Neural cell (in vitro differentiated cells): ENCODE results near the gene ISG15. TPM values are rescaled to one million over a fixed set of nuclear protein-coding genes. Genes with fewer than 3 reads are reported as not detected.

Experiments used
- H2AFZ ChIP-seq: fragments of 200-600, 300-800 bp; sonication (generic), shearing (Covaris generic); 2 replicates; pipeline ENCODE4 v1.6.0; 2014; ENCODE audit warnings: low read depth, mild to moderate bottlenecking, antibody characterized with exemption, low read length, moderate library complexity
- H3F3A ChIP-seq: fragments of 200-600 bp; shearing (Covaris generic); 2 replicates; pipeline ENCODE4 v1.6.1; 2016; ENCODE audit warnings: mild to moderate bottlenecking, moderate library complexity, mixed read lengths, antibody characterized with exemption, low read length; ENCODE audit not compliant: insufficient read depth, poor library complexity, severe bottlenecking
- H3K27ac ChIP-seq: fragments of 200-600, 300-800 bp; sonication (generic), shearing (Covaris generic); 2 replicates; pipeline ENCODE4 v1.5.1; 2014; ENCODE audit warnings: mild to moderate bottlenecking, low read length, moderate library complexity
- H3K27me3 ChIP-seq: fragments of 300-800, 200-600 bp; sonication (generic), shearing (Covaris generic); 2 replicates; pipeline ENCODE4 v1.6.0; 2014; ENCODE audit warnings: mild to moderate bottlenecking, low read depth, low read length, moderate library complexity; ENCODE audit not compliant: insufficient read depth
- H3K36me3 ChIP-seq: fragments of 300-800, 200-600 bp; sonication (generic), shearing (Covaris generic); 2 replicates; pipeline ENCODE4 v1.5.1; 2014; ENCODE audit warnings: mild to moderate bottlenecking, antibody characterized with exemption, low read length, moderate library complexity; ENCODE audit not compliant: insufficient read depth
- H3K4me2 ChIP-seq: fragments of 300-800, 200-600 bp; sonication (generic), shearing (Covaris generic); 2 replicates; pipeline ENCODE4 v1.6.0; 2014; ENCODE audit warnings: mild to moderate bottlenecking, low read length
- H3K4me3 ChIP-seq: fragments of 300-800, 200-600 bp; sonication (generic), shearing (Covaris generic); 2 replicates; pipeline ENCODE4 v1.5.1; 2014; ENCODE audit warnings: mild to moderate bottlenecking, low read length, moderate library complexity
- H3K79me2 ChIP-seq: fragments of 200-600 bp; shearing (Covaris generic); replicated peaks from 2 replicates; pipeline ENCODE4 v1.6.0; 2014; ENCODE audit warnings: mild to moderate bottlenecking, low read length, moderate library complexity; ENCODE audit not compliant: insufficient read depth
- H3K9ac ChIP-seq: fragments of 300-800, 200-600 bp; sonication (generic), shearing (Covaris generic); 2 replicates; pipeline ENCODE4 v1.6.1; 2016; ENCODE audit warnings: mild to moderate bottlenecking, low read length, mixed read lengths
- H3K9me2 ChIP-seq: fragments of 200-600 bp; shearing (Covaris generic); 2 replicates; pipeline ENCODE4 v1.6.1; 2016; ENCODE audit warnings: mild to moderate bottlenecking, low read length, mixed read lengths; ENCODE audit not compliant: insufficient read depth
- H3K9me3 ChIP-seq: fragments of 200-600, 300-800 bp; sonication (generic), shearing (Covaris generic); 2 replicates; pipeline ENCODE4 v1.6.1; 2016; ENCODE audit warnings: mild to moderate bottlenecking, mixed run types, low read length, moderate library complexity, mixed read lengths
- H4K20me1 ChIP-seq: fragments of 200-600 bp; shearing (Covaris generic); 2 replicates; pipeline ENCODE4 v1.6.1; 2016; ENCODE audit warnings: mild to moderate bottlenecking, mixed run types; ENCODE audit not compliant: insufficient read depth
- CTCF ChIP-seq: fragments of 450-650 bp; IDR thresholded peaks from 2 replicates; pipeline ENCODE4 v1.5.1; 2014; ENCODE audit warnings: antibody characterized with exemption, mild to moderate bottlenecking, moderate library complexity; ENCODE audit not compliant: poor library complexity, severe bottlenecking
- EP300 ChIP-seq: fragments of 450-650 bp; conservative IDR thresholded peaks from 2 replicates; pipeline ENCODE4 v1.6.1; 2014; ENCODE audit warnings: antibody characterized with exemption, mild to moderate bottlenecking, moderate library complexity; ENCODE audit not compliant: poor library complexity, severe bottlenecking
- EZH2 ChIP-seq: fragments of 200-600, 300-800 bp; shearing (Covaris generic), sonication (generic); IDR thresholded peaks from 2 replicates; pipeline ENCODE4 v1.6.1; 2014; ENCODE audit warnings: antibody characterized with exemption, low read length, borderline replicate concordance, mild to moderate bottlenecking; ENCODE audit not compliant: insufficient read depth, poor library complexity, severe bottlenecking
- MXI1 ChIP-seq: fragments of 450-650 bp; conservative IDR thresholded peaks from 2 replicates; pipeline ENCODE4 v1.6.1; 2014; ENCODE audit warnings: antibody characterized with exemption, mild to moderate bottlenecking; ENCODE audit not compliant: poor library complexity, severe bottlenecking
- POLR2AphosphoS5 ChIP-seq: IDR thresholded peaks from 2 replicates; pipeline ENCODE4 v1.6.1; 2012
- RAD21 ChIP-seq: fragments of 450-650 bp; conservative IDR thresholded peaks from 2 replicates; pipeline ENCODE4 v1.6.1; 2014; ENCODE audit warnings: antibody characterized with exemption, mild to moderate bottlenecking, moderate library complexity
- REST ChIP-seq: IDR thresholded peaks from 2 replicates; pipeline ENCODE4 v1.6.1; 2012; ENCODE audit warnings: borderline replicate concordance
- SMC3 ChIP-seq: fragments of 450-650 bp; conservative IDR thresholded peaks from 2 replicates; pipeline ENCODE4 v1.6.1; 2014; ENCODE audit warnings: antibody characterized with exemption, mild to moderate bottlenecking, moderate library complexity; ENCODE audit not compliant: poor library complexity
- TAF1 ChIP-seq: IDR thresholded peaks from 2 replicates; pipeline ENCODE4 v1.6.1; 2012; ENCODE audit warnings: low read depth
- polyA plus RNA-seq: library from polyadenylated mRNA; depleted of rRNA; stranded (reverse); fragments of >200 nt; gene quantifications from 2 replicates; pipeline ENCODE4 v1.2.3, GENCODE V29; 2014

Gene ISG15
- polyA plus RNA-seq, 1 donor from 2014 or later: 8.0 TPM

DNA sequence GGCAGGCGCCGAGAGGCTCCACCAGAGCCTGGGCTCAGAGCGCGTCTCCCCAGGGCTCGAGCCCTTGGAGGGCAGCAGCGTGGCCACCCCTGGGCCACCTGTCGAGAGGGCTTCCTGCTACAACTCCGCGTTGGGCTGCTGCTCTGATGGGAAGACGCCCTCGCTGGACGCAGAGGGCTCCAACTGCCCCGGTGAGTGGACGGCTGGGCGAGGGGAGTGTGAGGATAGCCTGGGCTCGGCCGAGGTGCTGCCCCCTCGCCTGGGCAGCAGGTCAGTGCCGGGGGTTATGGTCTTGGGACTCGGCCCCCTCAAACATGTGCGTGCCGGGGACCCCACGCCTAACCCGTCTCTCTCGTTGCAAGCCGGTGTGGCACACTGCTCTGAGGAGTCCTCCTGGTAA lies 33.5 kb downstream of the ISG15 start:
- Histone ChIP-seq H3K4me3 (no peak overlapping the region), H3K79me2 (no peaks in the 10 kb centered on the region), H3K9me2 (no peaks in the 10 kb centered on the region), H3K4me2 (no peak overlapping the region), H3K9me3 (no peaks in the 10 kb centered on the region), H3K36me3 (no peaks in the 10 kb centered on the region), H4K20me1 (no peaks in the 10 kb centered on the region), H3K27me3 (no peaks in the 10 kb centered on the region), H3K9ac (no peak overlapping the region), H3F3A (no peaks in the 10 kb centered on the region), H2AFZ (no peak overlapping the region), H3K27ac (no peak overlapping the region)
- TF ChIP-seq CTCF (no peak), TAF1 (no peak), MXI1 (no peak), POLR2AphosphoS5 (no peak), EZH2 (no peak), REST (no peak), RAD21 (no peak), EP300 (no peak)

- H3K9ac ChIP-seq: no peak overlapping the region
- H4K20me1 ChIP-seq: no peaks in the 10 kb centered on the region
- no peaks in the 10 kb centered on the region for H3K27me3 ChIP-seq
- H3F3A ChIP-seq: no peaks in the 10 kb centered on the region
- TF ChIP-seq EP300 (no peak), EZH2 (no peak), POLR2AphosphoS5 (no peak)
- H3K4me3 ChIP-seq: no peak overlapping the region
- no peaks in the 10 kb centered on the region for H3K9me3 ChIP-seq
- no peaks in the 10 kb centered on the region for H3K9me2 ChIP-seq
- no peak overlapping the region for H2AFZ ChIP-seq
- H3K36me3 ChIP-seq: no peaks in the 10 kb centered on the region
- no peak overlapping the region for H3K27ac ChIP-seq
- no peaks in the 10 kb centered on the region for H3K79me2 ChIP-seq
- H3K4me2 ChIP-seq: no peak overlapping the region
These were observed 34.1 kb downstream of the ISG15 start for GRCh38 chr1:1047407-1047806.

DNA sequence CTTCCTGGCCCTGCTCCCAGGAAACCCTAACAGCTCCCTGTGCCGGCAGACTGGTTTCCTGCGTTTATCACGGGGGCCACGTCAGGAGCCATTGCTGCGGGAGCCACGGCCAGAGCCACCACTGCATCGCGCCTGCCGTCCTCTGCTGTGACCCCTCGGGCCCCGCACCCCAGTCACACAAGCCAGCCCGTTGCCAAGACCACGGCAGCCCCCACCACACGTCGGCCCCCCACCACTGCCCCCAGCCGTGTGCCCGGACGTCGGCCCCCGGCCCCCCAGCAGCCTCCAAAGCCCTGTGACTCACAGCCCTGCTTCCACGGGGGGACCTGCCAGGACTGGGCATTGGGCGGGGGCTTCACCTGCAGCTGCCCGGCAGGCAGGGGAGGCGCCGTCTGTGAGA lies 34.7 kb downstream of the ISG15 start:
- Histone ChIP-seq H3K79me2 (no peaks in the 10 kb centered on the region), H3K9ac (no peak overlapping the region), H3K9me3 (no peaks in the 10 kb centered on the region), H3F3A (no peaks in the 10 kb centered on the region), H3K4me2 (no peak overlapping the region), H3K36me3 (no peaks in the 10 kb centered on the region), H2AFZ (no peak overlapping the region), H3K27ac (no peak overlapping the region), H4K20me1 (no peaks in the 10 kb centered on the region), H3K9me2 (no peaks in the 10 kb centered on the region), H3K27me3 (no peaks in the 10 kb centered on the region), H3K4me3 (no peak overlapping the region)
- TF ChIP-seq POLR2AphosphoS5 (no peak), RAD21 (no peak), SMC3 (no peak), EZH2 (no peak)
